Natural killer cell (primary cell): ENCODE data around the gene RELN. TPM values are rescaled to one million over a fixed set of nuclear protein-coding genes. Genes with fewer than 3 reads are reported as not detected.

Experiments
- ATAC-seq, 3 donors: fragments of 150-1000 bp in 2 of 3; fragments of 200-7000 bp in 1 of 3; cut with Tn5 transposase; 1 replicate in 1 of 3; 2 replicates in 2 of 3; pipeline ENCODE4 v1.10.0; 2021; ENCODE audit warnings: mild to moderate bottlenecking in 2 of 3, moderate library complexity in 2 of 3
- DNase-seq, 2 donors: peaks; one replicate each; pipeline versions ENCODE4 v3.0.0 to v3.0.0-alpha.2; 2013 to 2021; ENCODE audit warnings: mixed read lengths in 1 of 2
- H3K27ac ChIP-seq: one replicate; pipeline ENCODE4 v1.5.1; 2013; ENCODE audit warnings: mild to moderate bottlenecking, low read length
- H3K27me3 ChIP-seq: one replicate; pipeline ENCODE4 v1.6.1; 2013; ENCODE audit warnings: low read length; ENCODE audit not compliant: control insufficient read depth, insufficient read depth
- H3K36me3 ChIP-seq: one replicate; pipeline ENCODE4 v1.6.1; 2013; ENCODE audit warnings: low read length; ENCODE audit not compliant: control insufficient read depth, insufficient read depth
- H3K4me1 ChIP-seq: one replicate; pipeline ENCODE4 v1.6.1; 2013; ENCODE audit warnings: low read length; ENCODE audit not compliant: control insufficient read depth, insufficient read depth
- H3K4me3 ChIP-seq: one replicate; pipeline ENCODE4 v1.5.1; 2013; ENCODE audit warnings: low read length
- H3K9me3 ChIP-seq: one replicate; pipeline ENCODE4 v1.6.1; 2013; ENCODE audit warnings: low read length; ENCODE audit not compliant: control insufficient read depth, insufficient read depth
- H3K27ac Mint-ChIP-seq, 2 donors: one replicate each; pipeline ENCODE4 v1.8.0; 2022; ENCODE audit warnings: mild to moderate bottlenecking in 2 of 2, mixed read lengths in 2 of 2, moderate library complexity in 1 of 2
- H3K27me3 Mint-ChIP-seq, 2 donors: one replicate each; pipeline ENCODE4 v1.8.0; 2022; ENCODE audit warnings: low read depth in 2 of 2, mixed read lengths in 2 of 2
- H3K36me3 Mint-ChIP-seq: one replicate; pipeline ENCODE4 v1.8.0; 2022; ENCODE audit warnings: mixed read lengths
- H3K4me1 Mint-ChIP-seq, 2 donors: one replicate each; pipeline ENCODE4 v1.8.0; 2022; ENCODE audit warnings: mixed read lengths in 2 of 2
- H3K4me3 Mint-ChIP-seq: one replicate; pipeline ENCODE4 v1.8.0; 2022; ENCODE audit warnings: mild to moderate bottlenecking, moderate library complexity, mixed read lengths
- H3K9me3 Mint-ChIP-seq, 2 donors: one replicate each; pipeline ENCODE4 v1.8.0; 2022; ENCODE audit warnings: mixed read lengths in 2 of 2
- WGBS: methylation state at CpG from one replicate; pipeline ENCODE4 v1.1.7; 2013; ENCODE audit warnings: missing lambda C conversion rate; ENCODE audit not compliant: insufficient coverage; 5-methylcytosine and 5-hydroxymethylcytosine counted together
- intact Hi-C: fragments of 100-400 bp; cut with micrococcal nuclease; formaldehyde crosslinking; loops from one replicate; pipeline ENCODE4 v1.14.2; 2022
- total RNA-seq, 4 donors: library from RNA; stranded (reverse); fragments of 120-200 nt in 1 of 4; gene quantifications; one replicate each; pipeline versions ENCODE4 v1.2.3 to v1.2.4, GENCODE V29; 2013 to 2022
- TF ChIP-seq, protein P1 (sequence below): fragments of 200-600 bp; IDR thresholded peaks from one replicate; pipeline ENCODE4 v1.8.0; 2022; ENCODE audit warnings: antibody characterized with exemption

The RELN gene
- total RNA-seq, 3 donors from 2014 or later (not counting 1 experiment from before 2014, with no cell fraction given), result not detected

- Histone ChIP-seq H3K27ac (no peak overlapping the region), H3K9me3 (no peaks in the 10 kb centered on the region), H3K4me1 (no peaks in the 10 kb centered on the region), H3K4me3 (no peak overlapping the region), H3K36me3 (no peaks in the 10 kb centered on the region), H3K27me3 (no peaks in the 10 kb centered on the region)
- TF ChIP-seq, protein P1, sequence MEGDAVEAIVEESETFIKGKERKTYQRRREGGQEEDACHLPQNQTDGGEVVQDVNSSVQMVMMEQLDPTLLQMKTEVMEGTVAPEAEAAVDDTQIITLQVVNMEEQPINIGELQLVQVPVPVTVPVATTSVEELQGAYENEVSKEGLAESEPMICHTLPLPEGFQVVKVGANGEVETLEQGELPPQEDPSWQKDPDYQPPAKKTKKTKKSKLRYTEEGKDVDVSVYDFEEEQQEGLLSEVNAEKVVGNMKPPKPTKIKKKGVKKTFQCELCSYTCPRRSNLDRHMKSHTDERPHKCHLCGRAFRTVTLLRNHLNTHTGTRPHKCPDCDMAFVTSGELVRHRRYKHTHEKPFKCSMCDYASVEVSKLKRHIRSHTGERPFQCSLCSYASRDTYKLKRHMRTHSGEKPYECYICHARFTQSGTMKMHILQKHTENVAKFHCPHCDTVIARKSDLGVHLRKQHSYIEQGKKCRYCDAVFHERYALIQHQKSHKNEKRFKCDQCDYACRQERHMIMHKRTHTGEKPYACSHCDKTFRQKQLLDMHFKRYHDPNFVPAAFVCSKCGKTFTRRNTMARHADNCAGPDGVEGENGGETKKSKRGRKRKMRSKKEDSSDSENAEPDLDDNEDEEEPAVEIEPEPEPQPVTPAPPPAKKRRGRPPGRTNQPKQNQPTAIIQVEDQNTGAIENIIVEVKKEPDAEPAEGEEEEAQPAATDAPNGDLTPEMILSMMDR, result no peak
- intact Hi-C loops, result no loop called here
- no peaks in the 10 kb centered on the region for H3K9me3 Mint-ChIP-seq
- no peak overlapping the region for H3K4me3 Mint-ChIP-seq
- peaks cover 3 to 7% of the 10 kb centered on the region in 2 donors for H3K27me3 Mint-ChIP-seq
- H3K36me3 Mint-ChIP-seq, result no peaks in the 10 kb centered on the region
- 58% methylated on average over 1 of the region's 2 CpGs for WGBS
- H3K27ac Mint-ChIP-seq, result no peak overlapping the region
- no peaks in the 10 kb centered on the region for H3K4me1 Mint-ChIP-seq
- no peak for ATAC-seq
- no peak for DNase-seq
Measured at GRCh38 chr7:103549786-103550185, 439.7 kb downstream of the RELN start.

DNA sequence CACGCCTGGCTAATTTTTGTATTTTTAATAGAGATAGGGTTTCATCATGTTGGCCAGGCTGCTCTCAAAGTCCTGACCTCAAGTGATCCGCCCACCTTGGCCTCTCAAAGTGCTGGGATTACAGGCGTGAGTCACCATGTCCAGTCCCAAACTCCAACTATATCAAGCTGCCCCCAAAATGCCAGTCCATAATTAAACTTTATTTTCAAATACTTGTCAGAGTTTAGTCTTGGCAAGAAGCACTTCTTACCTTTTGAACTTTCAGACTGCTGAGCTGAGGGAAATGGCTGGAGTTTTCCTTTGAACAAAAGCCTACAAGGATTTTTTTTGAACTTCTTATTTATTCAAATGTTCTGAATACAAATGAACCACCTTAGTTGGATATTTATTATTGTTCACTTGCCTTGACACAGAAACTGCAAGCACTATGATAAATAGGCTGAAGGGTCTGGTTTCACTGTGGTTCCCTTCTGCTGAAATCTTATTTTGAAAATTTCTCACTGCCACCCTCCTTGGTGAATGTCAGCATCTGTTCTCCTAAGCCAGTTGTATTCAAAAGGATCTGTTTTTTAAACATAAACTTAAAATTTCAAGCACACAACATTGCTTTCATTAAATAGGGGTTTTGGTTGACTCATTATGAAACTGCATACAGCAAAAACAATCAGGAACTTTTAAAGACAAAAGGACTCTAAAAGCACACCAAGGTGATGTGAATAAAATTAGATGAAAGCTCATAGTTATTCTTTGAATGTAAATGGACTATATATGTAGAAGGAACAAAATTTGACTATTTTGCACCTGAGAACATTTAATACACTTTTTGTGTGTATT lies 441.8 kb downstream of the RELN start:
- no peak for DNase-seq
- 92% methylated on average over 3 of the region's 3 CpGs for WGBS
- peaks cover 3 to 7% of the 10 kb centered on the region in 2 donors for H3K27me3 Mint-ChIP-seq
- no peaks in the 10 kb centered on the region for H3K4me1 ChIP-seq
- H3K27me3 ChIP-seq, result no peaks in the 10 kb centered on the region
- no peak overlapping the region for H3K4me3 Mint-ChIP-seq
- no peaks in the 10 kb centered on the region for H3K9me3 Mint-ChIP-seq
- TF ChIP-seq, protein P1, result no peak
- ATAC-seq, result no peak
- no peaks in the 10 kb centered on the region for H3K9me3 ChIP-seq
- H3K36me3 ChIP-seq, result no peaks in the 10 kb centered on the region
- H3K4me3 ChIP-seq, result no peak overlapping the region
- no peaks in the 10 kb centered on the region for H3K4me1 Mint-ChIP-seq
- H3K27ac ChIP-seq, result no peak overlapping the region
- intact Hi-C loops, result no loop called here
- H3K27ac Mint-ChIP-seq, result no peak overlapping the region
- no peaks in the 10 kb centered on the region for H3K36me3 Mint-ChIP-seq

- TF ChIP-seq, protein P1, result no peak
- peaks cover 0 to 10% of the 10 kb centered on the region in 2 donors for H3K27me3 Mint-ChIP-seq
- H3K27ac ChIP-seq, result no peak overlapping the region
- intact Hi-C loops, result no loop called here
- no peaks in the 10 kb centered on the region for H3K9me3 ChIP-seq
- no peaks in the 10 kb centered on the region for H3K4me1 ChIP-seq
- H3K4me1 Mint-ChIP-seq, result no peaks in the 10 kb centered on the region
- ATAC-seq (no peak), DNase-seq (no peak)
- WGBS, result 78% methylated on average over 4 of the region's 5 CpGs
- no peaks in the 10 kb centered on the region for H3K9me3 Mint-ChIP-seq
- no peak overlapping the region for H3K27ac Mint-ChIP-seq
- H3K4me3 ChIP-seq, result no peak overlapping the region
- H3K4me3 Mint-ChIP-seq, result no peak overlapping the region
- no peaks in the 10 kb centered on the region for H3K27me3 ChIP-seq
- no peaks in the 10 kb centered on the region for H3K36me3 ChIP-seq
- no peaks in the 10 kb centered on the region for H3K36me3 Mint-ChIP-seq
Measured at GRCh38 chr7:103542470-103542869, 447.0 kb downstream of the RELN start.
